Effector memory CD4-positive, alpha-beta T cell (primary cell): Measurements from ENCODE around the gene ITGAE.

ENCODE experiments used
- DNase-seq, 3 donors: peaks; one replicate each; pipeline ENCODE4 v3.0.0-alpha.2; 2020
- H3K27ac ChIP-seq: 2 replicates; pipeline ENCODE4 v1.7.0; 2013; ENCODE audit warnings: mild to moderate bottlenecking, low read length, moderate library complexity; ENCODE audit not compliant: insufficient read depth, poor library complexity, severe bottlenecking
- H3K27me3 ChIP-seq: replicated peaks from 2 replicates; pipeline ENCODE4 v1.7.0; 2013; ENCODE audit warnings: mild to moderate bottlenecking, low read length; ENCODE audit not compliant: insufficient read depth, control insufficient read depth, poor library complexity, severe bottlenecking
- H3K36me3 ChIP-seq: 2 replicates; pipeline ENCODE4 v1.7.0; 2013; ENCODE audit warnings: mild to moderate bottlenecking, low read length, moderate library complexity; ENCODE audit not compliant: control insufficient read depth, insufficient read depth
- H3K4me1 ChIP-seq: 2 replicates; pipeline ENCODE4 v1.7.0; 2013; ENCODE audit warnings: low read length, mild to moderate bottlenecking; ENCODE audit not compliant: control insufficient read depth, insufficient read depth, poor library complexity, severe bottlenecking
- H3K4me3 ChIP-seq: 2 replicates; pipeline ENCODE4 v1.7.0; 2013; ENCODE audit warnings: low read length, low read depth, mild to moderate bottlenecking; ENCODE audit not compliant: insufficient read depth, poor library complexity, severe bottlenecking
- H3K9me3 ChIP-seq: 2 replicates; pipeline ENCODE4 v1.7.0; 2013; ENCODE audit warnings: mild to moderate bottlenecking, low read length, moderate library complexity; ENCODE audit not compliant: control insufficient read depth

The ITGAE gene

GRCh38 chr17:3777366-3778120 lies 23.4 kb downstream of the ITGAE start:
- H3K36me3 ChIP-seq = no peaks in the 10 kb centered on the region
- no peaks in the 10 kb centered on the region for H3K27me3 ChIP-seq
- no peak overlapping the region for H3K27ac ChIP-seq
- no peak overlapping the region for H3K4me3 ChIP-seq
- no peak for DNase-seq
- H3K9me3 ChIP-seq = no peaks in the 10 kb centered on the region
- H3K4me1 ChIP-seq = no peaks in the 10 kb centered on the region

GRCh38 chr17:3773966-3774365 lies 27.0 kb downstream of the ITGAE start:
- H3K4me1 ChIP-seq = peaks cover 2% of the 10 kb centered on the region
- H3K27me3 ChIP-seq = no peaks in the 10 kb centered on the region
- H3K27ac ChIP-seq = no peak overlapping the region
- H3K36me3 ChIP-seq = no peaks in the 10 kb centered on the region
- H3K4me3 ChIP-seq = no peak overlapping the region
- no peak for DNase-seq
- no peaks in the 10 kb centered on the region for H3K9me3 ChIP-seq

GRCh38 chr17:3773511-3773910 lies 27.5 kb downstream of the ITGAE start:
- no peaks in the 10 kb centered on the region for H3K9me3 ChIP-seq

GRCh38 chr17:3772764-3773163 lies 28.2 kb downstream of the ITGAE start:
- H3K27ac ChIP-seq = no peak overlapping the region
- H3K4me3 ChIP-seq = no peak overlapping the region
- H3K9me3 ChIP-seq = no peaks in the 10 kb centered on the region
- no peaks in the 10 kb centered on the region for H3K27me3 ChIP-seq
- peaks cover 2% of the 10 kb centered on the region for H3K4me1 ChIP-seq
- DNase-seq = no peak
- no peaks in the 10 kb centered on the region for H3K36me3 ChIP-seq

More at GRCh38 chr17:3773511-3773910, 27.5 kb downstream of the ITGAE start:
- H3K36me3 ChIP-seq = no peaks in the 10 kb centered on the region
- no peak overlapping the region for H3K4me3 ChIP-seq
- H3K27me3 ChIP-seq = no peaks in the 10 kb centered on the region
- H3K4me1 ChIP-seq = peaks cover 2% of the 10 kb centered on the region
- no peak for DNase-seq
- H3K27ac ChIP-seq = no peak overlapping the region

GRCh38 chr17:3771140-3771539 lies 29.8 kb downstream of the ITGAE start:
- no peaks in the 10 kb centered on the region for H3K9me3 ChIP-seq
- H3K4me3 ChIP-seq = no peak overlapping the region
- peaks cover 6% of the 10 kb centered on the region for H3K4me1 ChIP-seq
- no peak for DNase-seq
- no peaks in the 10 kb centered on the region for H3K27me3 ChIP-seq
- H3K36me3 ChIP-seq = no peaks in the 10 kb centered on the region
- H3K27ac ChIP-seq = no peak overlapping the region

- no peak for DNase-seq
- H3K36me3 ChIP-seq = no peaks in the 10 kb centered on the region
- no peaks in the 10 kb centered on the region for H3K27me3 ChIP-seq
- H3K4me3 ChIP-seq = no peak overlapping the region
- peaks cover 11% of the 10 kb centered on the region for H3K4me1 ChIP-seq
- H3K9me3 ChIP-seq = no peaks in the 10 kb centered on the region
- no peak overlapping the region for H3K27ac ChIP-seq
These were observed 30.5 kb downstream of the ITGAE start for GRCh38 chr17:3770466-3770865.

- H3K4me3 ChIP-seq = no peak overlapping the region
- DNase-seq = no peak
- H3K27ac ChIP-seq = no peak overlapping the region
- no peaks in the 10 kb centered on the region for H3K27me3 ChIP-seq
- peaks cover 18% of the 10 kb centered on the region for H3K4me1 ChIP-seq
- H3K9me3 ChIP-seq = no peaks in the 10 kb centered on the region
- no peaks in the 10 kb centered on the region for H3K36me3 ChIP-seq
These were observed 32.2 kb downstream of the ITGAE start for GRCh38 chr17:3768769-3769168.

GRCh38 chr17:3768341-3768740 lies 32.6 kb downstream of the ITGAE start:
- Histone ChIP-seq H3K4me1 (peaks cover 20% of the 10 kb centered on the region), H3K27me3 (no peaks in the 10 kb centered on the region), H3K4me3 (no peak overlapping the region), H3K9me3 (no peaks in the 10 kb centered on the region), H3K27ac (no peak overlapping the region), H3K36me3 (no peaks in the 10 kb centered on the region)
- no peak for DNase-seq

GRCh38 chr17:3766779-3767178 lies 34.2 kb downstream of the ITGAE start:
- DNase-seq = peak in 1 of 3 donors; percentile 11

GRCh38 chr17:3765981-3766380 lies 35.0 kb downstream of the ITGAE start:
- Histone ChIP-seq H3K27me3 (no peaks in the 10 kb centered on the region), H3K36me3 (no peaks in the 10 kb centered on the region), H3K9me3 (no peaks in the 10 kb centered on the region), H3K4me1 (peaks cover 20% of the 10 kb centered on the region), H3K4me3 (no peak overlapping the region), H3K27ac (peak overlapping the region; percentile 47)
- no peak for DNase-seq

More at GRCh38 chr17:3766779-3767178, 34.2 kb downstream of the ITGAE start:
- Histone ChIP-seq H3K36me3 (no peaks in the 10 kb centered on the region), H3K4me1 (peaks cover 20% of the 10 kb centered on the region), H3K27me3 (no peaks in the 10 kb centered on the region), H3K4me3 (no peak overlapping the region), H3K27ac (no peak overlapping the region), H3K9me3 (no peaks in the 10 kb centered on the region)
